ENCODE results near the gene SUSD4. TPM values are rescaled to one million over a fixed set of nuclear protein-coding genes. Genes with fewer than 3 reads are reported as not detected.

Gene SUSD4
- polyA plus RNA-seq, 1 of the 3 experiments (the other 2 are of a cell fraction) = 0.31 TPM

DNA sequence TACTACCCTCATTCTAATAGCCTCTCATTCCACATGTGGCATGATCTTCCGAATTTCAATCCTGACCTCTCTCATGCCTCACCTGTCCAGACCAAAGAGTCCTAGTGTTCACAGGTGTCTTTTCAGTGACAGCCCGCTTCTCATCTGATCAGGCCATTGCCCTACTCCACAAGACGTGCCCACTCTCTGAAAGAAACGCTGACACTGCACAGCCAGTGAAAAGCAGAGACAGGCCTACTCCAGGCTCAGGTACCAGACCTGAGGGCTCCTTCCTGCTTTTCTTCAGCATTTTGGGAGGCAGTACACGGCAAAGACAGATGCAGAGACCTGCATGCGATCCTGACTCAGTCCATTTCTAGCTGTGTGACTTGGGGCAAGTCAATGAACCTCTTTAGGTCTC, 43.0 kb downstream of the SUSD4 start:
- Histone ChIP-seq H3K9me3 (no peaks in the 10 kb centered on the region), H4K20me1 (ENCODE audit: insufficient read depth) (no peaks in the 10 kb centered on the region), H3K4me2 (no peak overlapping the region), H3K4me3 (ENCODE audit: low read depth in 2 of 2, low read length in 1 of 2) (no peak overlapping the region), H3K79me2 (ENCODE audit: insufficient read depth) (no peaks in the 10 kb centered on the region), H2AFZ (ENCODE audit: low read depth) (no peak overlapping the region), H3F3A (replicated peaks; ENCODE audit: insufficient read depth) (no peaks in the 10 kb centered on the region), H3K27me3 (ENCODE audit: insufficient read depth) (no peaks in the 10 kb centered on the region; the same call in 1 of the 2 replicates), H3K27ac (ENCODE audit: low read depth in 2 of 2, low read length in 1 of 2) (no peak overlapping the region), H3K4me1 (ENCODE audit: control insufficient read depth in 1 of 2, insufficient read depth in 2 of 2, low read depth in 1 of 2, low read length in 1 of 2) (no peaks in the 10 kb centered on the region), H3K36me3 (replicated peaks in 1 of 2; ENCODE audit: control insufficient read depth in 1 of 2, insufficient read depth in 2 of 2, low read length in 1 of 2) (no peaks in the 10 kb centered on the region), H3K9me2 (no peaks in the 10 kb centered on the region), H3K9ac (no peak overlapping the region)
- 30% methylated on average over 6 of the region's 6 CpGs for WGBS (ENCODE audit: low lambda C conversion rate)
- no peak for DNase-seq
- ChIA-PET POLR2A (no interaction called here), CTCF (no interaction called here)
- TF ChIP-seq SIN3A (IDR thresholded peaks at IDR 0.05; ENCODE audit: borderline replicate concordance, low read depth, low read length) = no peak
- TF ChIP-seq, protein P1, sequence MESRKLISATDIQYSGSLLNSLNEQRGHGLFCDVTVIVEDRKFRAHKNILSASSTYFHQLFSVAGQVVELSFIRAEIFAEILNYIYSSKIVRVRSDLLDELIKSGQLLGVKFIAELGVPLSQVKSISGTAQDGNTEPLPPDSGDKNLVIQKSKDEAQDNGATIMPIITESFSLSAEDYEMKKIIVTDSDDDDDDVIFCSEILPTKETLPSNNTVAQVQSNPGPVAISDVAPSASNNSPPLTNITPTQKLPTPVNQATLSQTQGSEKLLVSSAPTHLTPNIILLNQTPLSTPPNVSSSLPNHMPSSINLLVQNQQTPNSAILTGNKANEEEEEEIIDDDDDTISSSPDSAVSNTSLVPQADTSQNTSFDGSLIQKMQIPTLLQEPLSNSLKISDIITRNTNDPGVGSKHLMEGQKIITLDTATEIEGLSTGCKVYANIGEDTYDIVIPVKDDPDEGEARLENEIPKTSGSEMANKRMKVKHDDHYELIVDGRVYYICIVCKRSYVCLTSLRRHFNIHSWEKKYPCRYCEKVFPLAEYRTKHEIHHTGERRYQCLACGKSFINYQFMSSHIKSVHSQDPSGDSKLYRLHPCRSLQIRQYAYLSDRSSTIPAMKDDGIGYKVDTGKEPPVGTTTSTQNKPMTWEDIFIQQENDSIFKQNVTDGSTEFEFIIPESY (IDR thresholded peaks at IDR 0.05; ENCODE audit: borderline replicate concordance, low read depth) = no peak
- no peak for TF ChIP-seq MXI1 (IDR thresholded peaks at IDR 0.05; ENCODE audit: low read depth, low read length)
- no peak for TF ChIP-seq JUND (IDR thresholded peaks at IDR 0.05)

DNA sequence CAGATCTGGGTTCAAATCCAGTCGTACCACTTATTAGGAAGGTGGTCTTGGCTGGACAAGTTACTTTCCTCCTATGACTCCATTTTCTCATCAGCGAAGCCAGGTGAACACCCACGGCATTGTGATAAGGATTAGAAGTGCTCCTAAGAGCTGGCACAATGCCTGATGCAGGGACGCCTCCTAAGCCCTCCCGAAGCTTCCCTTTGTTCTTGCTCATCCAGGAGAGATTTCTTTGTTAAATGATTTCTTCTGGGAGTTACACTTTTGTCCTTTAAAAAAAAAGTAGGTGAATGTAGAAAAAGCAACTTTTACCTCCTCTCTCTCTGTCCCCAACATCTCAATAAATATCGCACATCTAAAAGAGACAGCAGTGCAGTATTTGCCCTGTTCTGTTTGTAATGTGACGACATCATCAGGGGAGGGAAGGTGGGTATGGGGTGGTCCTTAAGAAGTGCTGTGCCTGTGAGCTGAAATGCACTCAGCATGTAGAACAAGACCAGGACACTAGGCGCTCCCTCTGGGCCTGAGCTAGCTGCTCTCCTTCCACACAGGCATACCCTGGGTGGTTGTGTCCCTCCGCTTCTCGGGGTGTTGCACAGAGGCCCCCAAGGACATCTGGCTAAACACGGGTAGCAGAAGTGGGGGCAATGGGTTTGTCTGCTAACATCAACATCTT, 43.9 kb downstream of the SUSD4 start:
- Histone ChIP-seq H3F3A (replicated peaks; ENCODE audit: insufficient read depth) (no peaks in the 10 kb centered on the region), H3K9me3 (no peaks in the 10 kb centered on the region), H3K4me2 (no peak overlapping the region), H3K36me3 (replicated peaks in 1 of 2; ENCODE audit: control insufficient read depth in 1 of 2, insufficient read depth in 2 of 2, low read length in 1 of 2) (no peaks in the 10 kb centered on the region), H3K4me3 (ENCODE audit: low read depth in 2 of 2, low read length in 1 of 2) (no peak overlapping the region), H3K9ac (no peak overlapping the region), H3K9me2 (no peaks in the 10 kb centered on the region), H3K4me1 (ENCODE audit: control insufficient read depth in 1 of 2, insufficient read depth in 2 of 2, low read depth in 1 of 2, low read length in 1 of 2) (no peaks in the 10 kb centered on the region), H3K27ac (ENCODE audit: low read depth in 2 of 2, low read length in 1 of 2) (no peak overlapping the region), H2AFZ (ENCODE audit: low read depth) (no peak overlapping the region), H3K27me3 (ENCODE audit: insufficient read depth) (no peaks in the 10 kb centered on the region; the same call in 1 of the 2 replicates), H3K79me2 (ENCODE audit: insufficient read depth) (no peaks in the 10 kb centered on the region), H4K20me1 (ENCODE audit: insufficient read depth) (no peaks in the 10 kb centered on the region)
- ChIA-PET CTCF (no interaction called here), POLR2A (no interaction called here)
- WGBS (ENCODE audit: low lambda C conversion rate) = 31% methylated on average over 11 of the region's 11 CpGs
- TF ChIP-seq TCF12 (IDR thresholded peaks at IDR 0.05) (no peak), EZH2phosphoT487 (IDR thresholded peaks at IDR 0.05; ENCODE audit: borderline replicate concordance, low read depth) (no peak), GABPA (IDR thresholded peaks at IDR 0.05; ENCODE audit: low read depth) (no peak), POLR2AphosphoS5 (IDR thresholded peaks at IDR 0.05; ENCODE audit: low read depth, low read length) (no peak), EP300 (IDR thresholded peaks at IDR 0.05; ENCODE audit: borderline replicate concordance in 1 of 2, low read depth in 1 of 2, low read length in 1 of 2) (no peak)
- TF ChIP-seq, protein P1 (IDR thresholded peaks at IDR 0.05; ENCODE audit: borderline replicate concordance, low read depth) = no peak
- TF ChIP-seq, protein P2, sequence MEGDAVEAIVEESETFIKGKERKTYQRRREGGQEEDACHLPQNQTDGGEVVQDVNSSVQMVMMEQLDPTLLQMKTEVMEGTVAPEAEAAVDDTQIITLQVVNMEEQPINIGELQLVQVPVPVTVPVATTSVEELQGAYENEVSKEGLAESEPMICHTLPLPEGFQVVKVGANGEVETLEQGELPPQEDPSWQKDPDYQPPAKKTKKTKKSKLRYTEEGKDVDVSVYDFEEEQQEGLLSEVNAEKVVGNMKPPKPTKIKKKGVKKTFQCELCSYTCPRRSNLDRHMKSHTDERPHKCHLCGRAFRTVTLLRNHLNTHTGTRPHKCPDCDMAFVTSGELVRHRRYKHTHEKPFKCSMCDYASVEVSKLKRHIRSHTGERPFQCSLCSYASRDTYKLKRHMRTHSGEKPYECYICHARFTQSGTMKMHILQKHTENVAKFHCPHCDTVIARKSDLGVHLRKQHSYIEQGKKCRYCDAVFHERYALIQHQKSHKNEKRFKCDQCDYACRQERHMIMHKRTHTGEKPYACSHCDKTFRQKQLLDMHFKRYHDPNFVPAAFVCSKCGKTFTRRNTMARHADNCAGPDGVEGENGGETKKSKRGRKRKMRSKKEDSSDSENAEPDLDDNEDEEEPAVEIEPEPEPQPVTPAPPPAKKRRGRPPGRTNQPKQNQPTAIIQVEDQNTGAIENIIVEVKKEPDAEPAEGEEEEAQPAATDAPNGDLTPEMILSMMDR (IDR thresholded peaks at IDR 0.05) = no peak
- TF ChIP-seq, protein P3, sequence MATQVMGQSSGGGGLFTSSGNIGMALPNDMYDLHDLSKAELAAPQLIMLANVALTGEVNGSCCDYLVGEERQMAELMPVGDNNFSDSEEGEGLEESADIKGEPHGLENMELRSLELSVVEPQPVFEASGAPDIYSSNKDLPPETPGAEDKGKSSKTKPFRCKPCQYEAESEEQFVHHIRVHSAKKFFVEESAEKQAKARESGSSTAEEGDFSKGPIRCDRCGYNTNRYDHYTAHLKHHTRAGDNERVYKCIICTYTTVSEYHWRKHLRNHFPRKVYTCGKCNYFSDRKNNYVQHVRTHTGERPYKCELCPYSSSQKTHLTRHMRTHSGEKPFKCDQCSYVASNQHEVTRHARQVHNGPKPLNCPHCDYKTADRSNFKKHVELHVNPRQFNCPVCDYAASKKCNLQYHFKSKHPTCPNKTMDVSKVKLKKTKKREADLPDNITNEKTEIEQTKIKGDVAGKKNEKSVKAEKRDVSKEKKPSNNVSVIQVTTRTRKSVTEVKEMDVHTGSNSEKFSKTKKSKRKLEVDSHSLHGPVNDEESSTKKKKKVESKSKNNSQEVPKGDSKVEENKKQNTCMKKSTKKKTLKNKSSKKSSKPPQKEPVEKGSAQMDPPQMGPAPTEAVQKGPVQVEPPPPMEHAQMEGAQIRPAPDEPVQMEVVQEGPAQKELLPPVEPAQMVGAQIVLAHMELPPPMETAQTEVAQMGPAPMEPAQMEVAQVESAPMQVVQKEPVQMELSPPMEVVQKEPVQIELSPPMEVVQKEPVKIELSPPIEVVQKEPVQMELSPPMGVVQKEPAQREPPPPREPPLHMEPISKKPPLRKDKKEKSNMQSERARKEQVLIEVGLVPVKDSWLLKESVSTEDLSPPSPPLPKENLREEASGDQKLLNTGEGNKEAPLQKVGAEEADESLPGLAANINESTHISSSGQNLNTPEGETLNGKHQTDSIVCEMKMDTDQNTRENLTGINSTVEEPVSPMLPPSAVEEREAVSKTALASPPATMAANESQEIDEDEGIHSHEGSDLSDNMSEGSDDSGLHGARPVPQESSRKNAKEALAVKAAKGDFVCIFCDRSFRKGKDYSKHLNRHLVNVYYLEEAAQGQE (IDR thresholded peaks at IDR 0.05; ENCODE audit: low read depth, low read length) = no peak
- DNase-seq = no peak

Data from SK-N-SH (cell line).